HFFc6 (cell line): Measurements from ENCODE around the gene RAB4A. TPM values are rescaled to one million over a fixed set of nuclear protein-coding genes. Genes with fewer than 3 reads are reported as not detected.

Experiments
- DNase-seq: peaks from one replicate; pipeline ENCODE4 v3.0.0-alpha.2; 2018
- H3K27ac Mint-ChIP-seq: 2 replicates; pipeline ENCODE4 v1.8.0; 2020; ENCODE audit warnings: mild to moderate bottlenecking, mixed read lengths
- H3K27me3 Mint-ChIP-seq: 2 replicates; pipeline ENCODE4 v1.8.0; 2021; ENCODE audit warnings: mild to moderate bottlenecking, moderate library complexity, mixed read lengths; ENCODE audit not compliant: insufficient read depth
- H3K36me3 Mint-ChIP-seq: 2 replicates; pipeline ENCODE4 v1.8.0; 2021; ENCODE audit warnings: low read depth, mixed read lengths
- H3K4me1 Mint-ChIP-seq: 2 replicates; pipeline ENCODE4 v1.8.0; 2020; ENCODE audit warnings: low read depth, mixed read lengths
- H3K4me3 Mint-ChIP-seq: 2 replicates; pipeline ENCODE4 v1.8.0; 2020; ENCODE audit warnings: mild to moderate bottlenecking, moderate library complexity, mixed read lengths
- H3K9me3 Mint-ChIP-seq: 2 replicates; pipeline ENCODE4 v1.8.0; 2020; ENCODE audit warnings: mild to moderate bottlenecking, mixed read lengths
- CTCF ChIP-seq: fragments of 200-600 bp; sonication (generic); IDR thresholded peaks from 2 replicates; pipeline ENCODE4 v1.5.0; 2021; ENCODE audit warnings: antibody characterized with exemption, mild to moderate bottlenecking
- total RNA-seq, 6 experiments: library from RNA; stranded (reverse); fragmentation: NEBNext Ultra II Directional; extraction: Animal tissue kit (Norgen Biotek cat#: 25700); gene quantifications; 2 replicates in 1 of 6; 3 replicates in 5 of 6; pipeline ENCODE4 v1.2.3, GENCODE V29; 2021

RAB4A gene
- total RNA-seq, 6 experiments from 2014 or later = 34.7 to 64.2 (median 41.3) TPM

DNA sequence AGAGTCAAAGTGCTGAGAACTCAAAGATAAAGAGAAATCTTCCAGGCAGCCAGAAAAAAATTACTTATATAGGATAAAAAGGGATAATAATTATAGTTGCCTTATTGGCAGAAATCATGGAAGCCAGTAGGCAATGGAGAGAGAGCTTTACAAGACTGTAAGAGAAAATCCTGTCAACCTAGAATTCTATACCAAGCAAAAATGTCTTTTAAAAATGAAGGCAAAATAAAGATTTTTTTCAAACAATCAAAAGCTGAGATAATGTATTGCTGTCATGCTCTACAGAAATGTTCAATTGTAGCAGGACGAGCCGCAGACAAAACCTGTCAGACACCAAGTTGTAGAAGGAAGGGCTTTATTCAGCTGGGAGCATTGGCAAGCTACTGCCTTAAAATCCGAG, 26.8 kb upstream of the RAB4A start:
- Mint-ChIP-seq H3K27me3 (peaks cover 7% of the 10 kb centered on the region), H3K36me3 (0 out of 2 replicates have a peak, but pooled peaks cover 10% of the 10 kb centered on the region), H3K27ac (no peak overlapping the region), H3K4me3 (no peak overlapping the region), H3K9me3 (peaks cover 13% of the 10 kb centered on the region), H3K4me1 (peaks cover 2% of the 10 kb centered on the region; the same call in 1 of the 2 replicates)
- no peak for TF ChIP-seq CTCF
- DNase-seq = no peak

GRCh38 chr1:229247871-229248270, 23.0 kb upstream of the RAB4A start:
- H3K27ac Mint-ChIP-seq = no peak overlapping the region
- TF ChIP-seq CTCF = no peak
- DNase-seq = no peak
- peaks cover 13% of the 10 kb centered on the region for H3K9me3 Mint-ChIP-seq
- H3K4me1 Mint-ChIP-seq = peaks cover 4% of the 10 kb centered on the region
- peaks cover 19% of the 10 kb centered on the region for H3K27me3 Mint-ChIP-seq
- no peak overlapping the region for H3K4me3 Mint-ChIP-seq
- H3K36me3 Mint-ChIP-seq = 0 out of 2 replicates have a peak, but pooled peaks cover 10% of the 10 kb centered on the region

DNA sequence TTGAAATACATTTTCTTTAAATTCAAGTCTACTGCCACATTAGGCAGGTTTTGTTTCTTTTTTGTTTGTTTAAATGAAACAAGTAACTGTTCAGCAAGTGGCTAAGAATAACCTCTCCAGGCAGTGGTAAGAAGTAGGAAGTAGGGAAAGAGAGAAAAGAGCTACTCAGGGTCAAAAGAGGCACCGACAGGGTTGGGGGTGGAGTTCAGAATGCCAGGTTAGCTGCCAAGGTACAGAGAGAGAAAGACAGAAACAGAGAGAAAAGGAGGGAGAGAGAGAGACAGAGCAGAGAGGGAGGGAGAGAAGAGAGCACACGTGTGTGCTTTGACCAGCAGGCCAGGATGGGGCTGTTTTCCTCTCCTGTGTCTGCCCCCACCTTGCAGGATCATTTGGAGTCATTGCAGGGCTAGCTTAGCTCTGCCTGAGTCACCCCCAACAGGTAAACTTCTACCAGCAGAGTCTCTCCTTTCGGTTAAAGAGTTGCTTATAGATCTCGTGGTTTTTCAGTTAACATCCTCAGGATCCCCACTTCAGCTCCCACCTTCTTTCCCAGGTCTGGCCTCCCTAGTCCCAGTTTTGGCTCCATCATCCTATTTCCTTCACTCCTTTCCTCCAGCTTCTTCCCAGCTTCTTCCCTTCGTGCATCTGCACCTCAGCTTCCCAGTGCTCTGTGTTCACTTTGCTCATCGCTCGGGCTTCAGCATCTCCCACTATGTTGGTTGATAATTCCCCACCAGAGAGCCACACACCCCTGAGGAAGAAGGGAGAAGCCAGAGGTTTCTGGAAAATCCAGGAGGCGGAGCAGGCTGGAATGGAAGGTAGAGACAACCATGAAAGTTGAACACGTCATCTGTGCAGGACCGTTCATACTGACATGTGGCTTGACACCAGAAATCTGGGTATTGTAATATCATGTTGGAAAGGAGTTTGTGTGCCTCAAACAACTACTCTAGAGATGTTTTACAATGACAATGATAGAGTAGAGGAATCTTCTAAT, 21.8 kb upstream of the RAB4A start:
- Mint-ChIP-seq H3K4me1 (peaks cover 12% of the 10 kb centered on the region), H3K4me3 (no peak overlapping the region), H3K36me3 (0 out of 2 replicates have a peak, but pooled peaks cover 3% of the 10 kb centered on the region), H3K9me3 (peaks cover 5% of the 10 kb centered on the region), H3K27me3 (peaks cover 14% of the 10 kb centered on the region), H3K27ac (no peak overlapping the region)
- no peak for TF ChIP-seq CTCF
- DNase-seq = no peak

- no peak overlapping the region for H3K27ac Mint-ChIP-seq
- peaks cover 14% of the 10 kb centered on the region for H3K27me3 Mint-ChIP-seq
- H3K9me3 Mint-ChIP-seq = no peaks in the 10 kb centered on the region
- H3K4me1 Mint-ChIP-seq = peaks cover 12% of the 10 kb centered on the region
- H3K36me3 Mint-ChIP-seq = no peaks in the 10 kb centered on the region
- no peak overlapping the region for H3K4me3 Mint-ChIP-seq
- no peak for DNase-seq
- TF ChIP-seq CTCF = no peak
Observed at GRCh38 chr1:229249854-229250644, 20.9 kb upstream of the RAB4A start.

- TF ChIP-seq CTCF = no peak
- no peak for DNase-seq
- Mint-ChIP-seq H3K27me3 (peaks cover 14% of the 10 kb centered on the region), H3K27ac (no peak overlapping the region), H3K36me3 (no peaks in the 10 kb centered on the region), H3K4me3 (no peak overlapping the region), H3K4me1 (peaks cover 12% of the 10 kb centered on the region), H3K9me3 (no peaks in the 10 kb centered on the region)
Observed at GRCh38 chr1:229251185-229251584, 19.7 kb upstream of the RAB4A start.
